Breast epithelium (tissue), 4 donors: ENCODE results near the gene NUPR1. TPM values are rescaled to one million over a fixed set of nuclear protein-coding genes. Genes with fewer than 3 reads are reported as not detected.

Source experiments
- DNase-seq, 2 donors: peaks; one replicate each; pipeline ENCODE4 v3.0.0-alpha.2; 2019; ENCODE audit warnings: low spot score in 2 of 2
- H3K27ac ChIP-seq, 2 donors: fragments of 200-600 bp; sonication (generic) in 1 of 2; one replicate each; pipeline ENCODE4 v1.5.1; 2016 to 2019; ENCODE audit warnings: mild to moderate bottlenecking in 1 of 2
- H3K27me3 ChIP-seq, 2 donors: fragments of 200-600 bp; sonication (generic) in 1 of 2; one replicate each; pipeline versions ENCODE4 v1.5.1 to v1.6.0; 2017 to 2019; ENCODE audit warnings: control low read depth in 1 of 2, mild to moderate bottlenecking in 1 of 2
- H3K36me3 ChIP-seq: fragments of 200-600 bp; one replicate; pipeline ENCODE4 v1.5.1; 2019
- H3K4me1 ChIP-seq, 2 donors: fragments of 200-600 bp; sonication (generic); one replicate each; pipeline ENCODE4 v1.5.1; 2016 to 2019; ENCODE audit warnings: control low read depth in 1 of 2
- H3K4me3 ChIP-seq, 3 donors: fragments of 200-600 bp; sonication (generic); 1 replicate in 2 of 3; 2 replicates in 1 of 3; pipeline ENCODE4 v1.5.1; 2016 to 2019; ENCODE audit warnings: mild to moderate bottlenecking in 3 of 3, moderate library complexity in 2 of 3
- H3K9me3 ChIP-seq, 2 donors: fragments of 200-600 bp; sonication (generic) in 1 of 2; one replicate each; pipeline ENCODE4 v1.5.1; 2016 to 2019; ENCODE audit warnings: control low read depth in 1 of 2
- CTCF ChIP-seq, 3 donors: fragments of 450-650 bp; IDR thresholded peaks; one replicate each; pipeline ENCODE4 v1.5.1; 2016 to 2017; ENCODE audit warnings: antibody characterized with exemption in 3 of 3, mild to moderate bottlenecking in 3 of 3, moderate library complexity in 3 of 3
- POLR2A ChIP-seq: fragments of 450-650 bp; IDR thresholded peaks from one replicate; pipeline ENCODE4 v1.6.1; 2016; ENCODE audit warnings: antibody characterized with exemption, mild to moderate bottlenecking, moderate library complexity
- POLR2AphosphoS5 ChIP-seq, 3 donors: sonication (generic); formaldehyde crosslinking; IDR thresholded peaks; one replicate each; pipeline ENCODE4 v1.6.1; 2017; ENCODE audit warnings: antibody characterized with exemption in 3 of 3
- intact Hi-C: fragments of 100-400 bp; cut with DNase I; formaldehyde crosslinking; loops from one replicate; pipeline ENCODE4 v1.15.1; 2023; ENCODE audit warnings: low total_unique reads
- total RNA-seq, 3 donors: library from RNA; depleted of rRNA; stranded (reverse); fragments of >200 nt; gene quantifications; one replicate each; pipeline ENCODE4 v1.1.0, GENCODE V29; 2016

Gene NUPR1
- total RNA-seq, 3 donors from 2014 or later, result 34.2 to 57.0 (median 47.5) TPM

- no peaks in the 10 kb centered on the region for H3K36me3 ChIP-seq
- intact Hi-C loops, result no loop called here
- no peak overlapping the region for H3K4me3 ChIP-seq
- no peak for TF ChIP-seq POLR2A
- TF ChIP-seq POLR2AphosphoS5 (IDR thresholded peaks at IDR 0.05), result no peak
- no peak for TF ChIP-seq CTCF (IDR thresholded peaks at IDR 0.05)
- no peak for DNase-seq
- no peaks in the 10 kb centered on the region for H3K9me3 ChIP-seq
- H3K4me1 ChIP-seq, result no peaks in the 10 kb centered on the region
- no peak overlapping the region for H3K27ac ChIP-seq
- H3K27me3 ChIP-seq, result no peaks in the 10 kb centered on the region
These were observed 36.8 kb upstream of the NUPR1 start for GRCh38 chr16:28575446-28576109.

- Histone ChIP-seq H3K36me3 (no peaks in the 10 kb centered on the region), H3K9me3 (no peaks in the 10 kb centered on the region), H3K27me3 (no peaks in the 10 kb centered on the region), H3K4me1 (no peaks in the 10 kb centered on the region), H3K4me3 (no peak overlapping the region), H3K27ac (no peak overlapping the region)
- TF ChIP-seq CTCF (IDR thresholded peaks at IDR 0.05), result no peak
- TF ChIP-seq POLR2AphosphoS5 (IDR thresholded peaks at IDR 0.05), result no peak
- TF ChIP-seq POLR2A, result no peak
- no peak for DNase-seq
- intact Hi-C loops, result no loop called here
These were observed 36.2 kb upstream of the NUPR1 start for GRCh38 chr16:28574925-28575324.

GRCh38 chr16:28573738-28574718, 35.3 kb upstream of the NUPR1 start:
- Histone ChIP-seq H3K27me3 (no peaks in the 10 kb centered on the region), H3K36me3 (no peaks in the 10 kb centered on the region), H3K4me1 (no peaks in the 10 kb centered on the region), H3K27ac (peak overlapping the region in 1 of 2 donors; percentile 61), H3K4me3 (no peak overlapping the region), H3K9me3 (no peaks in the 10 kb centered on the region)
- intact Hi-C loops, result no loop called here
- no peak for DNase-seq
- TF ChIP-seq POLR2AphosphoS5 (IDR thresholded peaks at IDR 0.05) (no peak), POLR2A (no peak), CTCF (IDR thresholded peaks at IDR 0.05) (no peak)

GRCh38 chr16:28572696-28573510, 34.1 kb upstream of the NUPR1 start:
- peak overlapping the region in 1 of 2 donors; percentile 61 for H3K27ac ChIP-seq
- H3K9me3 ChIP-seq, result no peaks in the 10 kb centered on the region
- no peak overlapping the region for H3K4me3 ChIP-seq
- DNase-seq, result no peak
- no peaks in the 10 kb centered on the region for H3K36me3 ChIP-seq
- H3K27me3 ChIP-seq, result no peaks in the 10 kb centered on the region
- no peak for TF ChIP-seq CTCF (IDR thresholded peaks at IDR 0.05)
- no peak for TF ChIP-seq POLR2A
- TF ChIP-seq POLR2AphosphoS5 (IDR thresholded peaks at IDR 0.05), result no peak
- H3K4me1 ChIP-seq, result no peaks in the 10 kb centered on the region
- intact Hi-C loops, result no loop called here
